B cell (primary cell): ENCODE measurements around the gene SAA4. TPM values are rescaled to one million over a fixed set of nuclear protein-coding genes. Genes with fewer than 3 reads are reported as not detected.
A peak's percentile ranks its signal among the peaks of the same experiment; 100 is the strongest.

ENCODE experiments used
- ATAC-seq: fragments of 200-7000 bp; cut with Tn5 transposase; one replicate; pipeline ENCODE4 v1.10.0; 2021; ENCODE audit warnings: low read depth, mild to moderate bottlenecking, moderate number of reproducible peaks, moderate library complexity
- CTCF ChIA-PET: fragments of 350-600 bp; sonication (Branson Sonifier 250); formaldehyde crosslinking; loops from one replicate; lab custom pipeline; 2021; ENCODE audit warnings: antibody characterized with exemption, inconsistent platforms; lab: Charles Lee
- POLR2A ChIA-PET: fragments of 350-600 bp; sonication (Branson Sonifier 250); formaldehyde crosslinking; loops from one replicate; lab custom pipeline; 2021; ENCODE audit warnings: antibody characterized with exemption; lab: Charles Lee
- DNase-seq: peaks from one replicate; pipeline ENCODE4 v3.0.0; 2013
- H2AFZ ChIP-seq: 2 replicates; pipeline ENCODE4 v1.6.1; 2012; ENCODE audit warnings: mild to moderate bottlenecking, low read depth, low read length; ENCODE audit not compliant: insufficient read depth, poor library complexity, severe bottlenecking
- H3K27ac ChIP-seq, 2 donors: 1 replicate in 1 of 2; 2 replicates in 1 of 2; pipeline ENCODE4 v1.5.1; 2012 to 2013; ENCODE audit warnings: low read length in 2 of 2, mild to moderate bottlenecking in 2 of 2, moderate library complexity in 1 of 2
- H3K27me3 ChIP-seq, 4 experiments: fragments of 200-600 bp in 1 of 4; sonication (generic) in 1 of 4; replicated peaks in 1 of 4; 1 replicate in 2 of 4; 2 replicates in 2 of 4; pipeline versions ENCODE4 v1.6.1 to v1.7.0; 2013 to 2016; ENCODE audit warnings: low read length in 3 of 4, mild to moderate bottlenecking in 2 of 4, mixed read lengths in 1 of 4, moderate library complexity in 1 of 4; ENCODE audit not compliant: insufficient read depth in 4 of 4, control insufficient read depth in 3 of 4; ENCODE audit errors: control extremely low read depth in 1 of 4
- H3K36me3 ChIP-seq, 2 experiments: replicated peaks in 1 of 2; 1 replicate in 1 of 2; 2 replicates in 1 of 2; pipeline versions ENCODE4 v1.6.1 to v1.7.1; 2013; ENCODE audit warnings: low read length in 1 of 2; ENCODE audit not compliant: insufficient read depth in 2 of 2, control insufficient read depth in 1 of 2; ENCODE audit errors: control extremely low read depth in 1 of 2, extremely low read depth in 1 of 2
- H3K4me1 ChIP-seq, 2 donors: fragments of 200-600 bp in 1 of 2; sonication (generic) in 1 of 2; 1 replicate in 1 of 2; 2 replicates in 1 of 2; pipeline versions ENCODE4 v1.5.1 to v1.6.1; 2013 to 2017; ENCODE audit warnings: low read length in 2 of 2; ENCODE audit not compliant: control insufficient read depth in 2 of 2, insufficient read depth in 2 of 2
- H3K4me2 ChIP-seq: replicated peaks from 2 replicates; pipeline ENCODE3; 2012; ENCODE audit warnings: mild to moderate bottlenecking, low read depth, low read length; ENCODE audit not compliant: poor library complexity, severe bottlenecking
- H3K4me3 ChIP-seq, 5 experiments: fragments of 200-600 bp in 1 of 5; sonication (generic) in 1 of 5; 1 replicate in 3 of 5; 2 replicates in 2 of 5; pipeline versions ENCODE4 v1.5.1 to v1.7.0; 2011 to 2016; ENCODE audit warnings: low read length in 4 of 5, mild to moderate bottlenecking in 4 of 5, low read depth in 2 of 5, control low read depth in 1 of 5, moderate library complexity in 1 of 5; ENCODE audit not compliant: insufficient read depth in 1 of 5; ENCODE audit errors: control extremely low read depth in 1 of 5, extremely low read depth in 1 of 5
- H3K79me2 ChIP-seq: fragments of 200-600 bp; sonication (generic); one replicate; pipeline ENCODE4 v1.6.0; 2016; ENCODE audit warnings: low read length; ENCODE audit not compliant: control insufficient read depth, insufficient read depth
- H3K9ac ChIP-seq: fragments of 200-600 bp; sonication (generic); 2 replicates; pipeline ENCODE4 v1.6.1; 2017; ENCODE audit warnings: mild to moderate bottlenecking, low read length, moderate library complexity
- H3K9me3 ChIP-seq, 3 donors: one replicate each; pipeline versions ENCODE4 v1.6.1 to v1.7.1; 2013; ENCODE audit warnings: low read length in 2 of 3; ENCODE audit not compliant: control insufficient read depth in 2 of 3, insufficient read depth in 1 of 3; ENCODE audit errors: control extremely low read depth in 1 of 3
- H4K20me1 ChIP-seq: 2 replicates; pipeline ENCODE4 v1.6.0; 2012; ENCODE audit warnings: mild to moderate bottlenecking, low read length; ENCODE audit not compliant: insufficient read depth, control insufficient read depth, poor library complexity, severe bottlenecking
- H3K27ac Mint-ChIP-seq: one replicate; pipeline ENCODE4 v1.8.0; 2021; ENCODE audit warnings: mixed read lengths
- H3K27me3 Mint-ChIP-seq: one replicate; pipeline ENCODE4 v1.8.0; 2021; ENCODE audit warnings: mixed read lengths
- H3K4me1 Mint-ChIP-seq: one replicate; pipeline ENCODE4 v1.8.0; 2021; ENCODE audit warnings: mixed read lengths
- H3K4me3 Mint-ChIP-seq: one replicate; pipeline ENCODE4 v1.8.0; 2021; ENCODE audit warnings: mixed read lengths
- H3K9me3 Mint-ChIP-seq: one replicate; pipeline ENCODE4 v1.8.0; 2022; ENCODE audit warnings: mixed read lengths; ENCODE audit not compliant: insufficient read depth
- EZH2 ChIP-seq: IDR thresholded peaks from 2 replicates; pipeline ENCODE4 v1.6.1; 2012; ENCODE audit warnings: borderline replicate concordance, low read depth, mild to moderate bottlenecking, moderate library complexity, low read length; ENCODE audit not compliant: insufficient read depth, poor library complexity, severe bottlenecking
- WGBS: methylation state at CpG from one replicate; pipeline ENCODE4 v1.1.5; 2013; ENCODE audit warnings: missing lambda C conversion rate; ENCODE audit not compliant: insufficient coverage; 5-methylcytosine and 5-hydroxymethylcytosine counted together
- intact Hi-C: fragments of 100-400 bp; cut with micrococcal nuclease; formaldehyde crosslinking; loops from one replicate; pipeline ENCODE4 v1.10.0; 2022
- polyA plus RNA-seq: library from polyadenylated mRNA; depleted of rRNA; stranded (reverse); fragments of >200 nt; gene quantifications from 2 replicates; pipeline ENCODE4 v1.2.3, GENCODE V29; 2012
- total RNA-seq, 2 donors: library from RNA; stranded (reverse); fragments of 120-200 nt in 1 of 2; gene quantifications; 1 replicate in 1 of 2; 2 replicates in 1 of 2; pipeline versions ENCODE4 v1.2.3 to v1.2.4, GENCODE V29; 2013 to 2022
- TF ChIP-seq, protein P1 (sequence below): fragments of 200-600 bp; IDR thresholded peaks from one replicate; pipeline ENCODE4 v1.8.0; 2022; ENCODE audit warnings: antibody characterized with exemption, mild to moderate bottlenecking

Gene SAA4
- total and polyA plus RNA-seq, 2 donors (not counting 1 experiment from before 2014, with no cell fraction given), result not detected

DNA sequence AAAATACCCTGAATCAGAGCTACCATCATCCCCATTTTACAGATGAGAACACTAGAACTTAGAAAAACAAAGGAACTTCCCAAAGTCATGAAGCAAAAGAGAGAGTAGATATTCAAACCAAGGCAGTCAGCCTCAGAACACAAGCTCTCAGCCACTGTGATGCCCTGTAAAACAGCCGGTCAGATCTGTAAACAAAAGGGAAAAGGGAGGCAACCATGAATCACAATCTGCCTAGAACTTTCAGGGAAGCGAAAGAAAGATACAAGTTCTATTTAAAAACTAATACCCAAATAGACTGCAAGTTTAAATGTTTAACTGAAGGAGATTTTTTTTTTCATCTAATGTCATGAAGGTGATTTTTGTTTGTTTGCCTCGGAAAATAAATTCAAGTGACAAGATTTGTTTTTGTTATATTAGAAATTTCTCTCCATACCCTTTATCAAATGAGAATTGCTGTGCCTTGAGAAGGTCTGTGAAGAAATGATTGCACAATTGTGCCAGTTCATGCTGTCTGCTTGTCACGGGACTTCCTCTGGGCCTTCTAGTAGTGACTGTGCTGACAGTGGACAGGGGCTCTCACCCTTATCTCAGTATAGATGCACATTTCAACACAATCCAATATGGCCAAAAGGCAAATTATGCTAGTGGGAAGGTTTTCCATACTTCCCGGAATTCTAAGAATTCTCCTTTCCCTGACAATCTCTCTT is 41.1 kb upstream of the SAA4 start:
- Histone ChIP-seq H3K27me3 (no peaks in the 10 kb centered on the region), H3K36me3 (peaks cover 0 to 23% of the 10 kb centered on the region in 2 experiments), H3K4me2 (no peak overlapping the region), H4K20me1 (no peaks in the 10 kb centered on the region), H3K4me1 (peaks cover 28 to 32% of the 10 kb centered on the region in 2 donors), H3K9me3 (peaks cover 0 to 4% (median 0%) of the 10 kb centered on the region in 3 donors), H3K27ac (peak overlapping the region in 1 of 2 donors; percentile 6), H3K9ac (no peak overlapping the region), H3K79me2 (peaks cover 9% of the 10 kb centered on the region), H2AFZ (no peak overlapping the region), H3K4me3 (no peak overlapping the region)
- Mint-ChIP-seq H3K9me3 (no peaks in the 10 kb centered on the region), H3K27ac (no peak overlapping the region), H3K4me3 (no peak overlapping the region), H3K4me1 (peaks cover 30% of the 10 kb centered on the region), H3K27me3 (no peaks in the 10 kb centered on the region)
- ChIA-PET CTCF (interaction anchor here (0.7 kb wide), 1 partner anchor 1518 kb away, joined by 3 read pairs; no protein-coding TSS in a partner anchor), POLR2A (interaction anchor here (1.0 kb wide), 1 partner anchor 44 kb away, joined by 3 read pairs; the partner anchor contains the start of genes GTF2H1 and HPS5)
- ATAC-seq, result no peak
- DNase-seq, result no peak
- intact Hi-C loops, result no loop called here
- WGBS, result 86% methylated on average over 1 of the region's 5 CpGs
- TF ChIP-seq, protein P1, sequence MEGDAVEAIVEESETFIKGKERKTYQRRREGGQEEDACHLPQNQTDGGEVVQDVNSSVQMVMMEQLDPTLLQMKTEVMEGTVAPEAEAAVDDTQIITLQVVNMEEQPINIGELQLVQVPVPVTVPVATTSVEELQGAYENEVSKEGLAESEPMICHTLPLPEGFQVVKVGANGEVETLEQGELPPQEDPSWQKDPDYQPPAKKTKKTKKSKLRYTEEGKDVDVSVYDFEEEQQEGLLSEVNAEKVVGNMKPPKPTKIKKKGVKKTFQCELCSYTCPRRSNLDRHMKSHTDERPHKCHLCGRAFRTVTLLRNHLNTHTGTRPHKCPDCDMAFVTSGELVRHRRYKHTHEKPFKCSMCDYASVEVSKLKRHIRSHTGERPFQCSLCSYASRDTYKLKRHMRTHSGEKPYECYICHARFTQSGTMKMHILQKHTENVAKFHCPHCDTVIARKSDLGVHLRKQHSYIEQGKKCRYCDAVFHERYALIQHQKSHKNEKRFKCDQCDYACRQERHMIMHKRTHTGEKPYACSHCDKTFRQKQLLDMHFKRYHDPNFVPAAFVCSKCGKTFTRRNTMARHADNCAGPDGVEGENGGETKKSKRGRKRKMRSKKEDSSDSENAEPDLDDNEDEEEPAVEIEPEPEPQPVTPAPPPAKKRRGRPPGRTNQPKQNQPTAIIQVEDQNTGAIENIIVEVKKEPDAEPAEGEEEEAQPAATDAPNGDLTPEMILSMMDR, result no peak
- no peak for TF ChIP-seq EZH2

DNA sequence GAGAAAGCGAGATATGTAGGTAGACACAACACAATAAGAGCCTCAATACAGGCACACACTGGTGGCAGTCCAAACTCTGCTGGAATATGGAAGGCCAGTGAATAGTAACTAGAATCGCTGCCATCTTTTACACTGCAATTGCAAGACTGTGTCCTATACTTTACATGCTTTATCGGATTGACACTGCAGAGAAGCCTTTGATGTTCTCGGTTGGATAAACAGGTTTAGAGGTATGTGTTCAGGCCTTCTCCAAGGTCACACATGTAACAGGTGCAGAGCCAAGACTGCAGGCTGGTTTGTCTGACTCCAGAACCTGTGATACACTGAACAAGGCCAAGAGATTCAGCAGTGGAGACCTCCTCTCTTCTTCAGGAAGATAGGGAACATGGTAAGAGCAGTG is 34.6 kb upstream of the SAA4 start:
- Histone ChIP-seq H3K36me3 (no peaks in the 10 kb centered on the region), H3K27me3 (no peaks in the 10 kb centered on the region), H3K4me2 (no peak overlapping the region), H3K79me2 (no peaks in the 10 kb centered on the region), H3K27ac (no peak overlapping the region), H3K9me3 (peaks cover 0 to 4% (median 0%) of the 10 kb centered on the region in 3 donors), H3K4me1 (no peaks in the 10 kb centered on the region), H4K20me1 (no peaks in the 10 kb centered on the region), H3K4me3 (no peak overlapping the region), H3K9ac (no peak overlapping the region), H2AFZ (no peak overlapping the region)
- H3K27ac Mint-ChIP-seq, result no peak overlapping the region
- ChIA-PET POLR2A (no interaction called here), CTCF (no interaction called here)
- H3K4me3 Mint-ChIP-seq, result no peak overlapping the region
- intact Hi-C loops, result no loop called here
- ATAC-seq, result no peak
- H3K9me3 Mint-ChIP-seq, result no peaks in the 10 kb centered on the region
- no peak for DNase-seq
- no peak for TF ChIP-seq EZH2
- TF ChIP-seq, protein P1, result no peak
- H3K4me1 Mint-ChIP-seq, result peaks cover 7% of the 10 kb centered on the region
- no CpG with 5 or more reads among the region's 4 CpGs for WGBS
- H3K27me3 Mint-ChIP-seq, result no peaks in the 10 kb centered on the region
